Endodermal cell (in vitro differentiated cells): Measurements from ENCODE around the gene HINT2. TPM values are rescaled to one million over a fixed set of nuclear protein-coding genes. Genes with fewer than 3 reads are reported as not detected.
A peak's percentile ranks its signal among the peaks of the same experiment; 100 is the strongest.

Source experiments
- DNase-seq: peaks from one replicate; pipeline ENCODE4 v3.0.0-alpha.2; 2017
- H3K27ac ChIP-seq: 2 replicates; pipeline ENCODE4 v1.5.1; 2013; ENCODE audit warnings: mild to moderate bottlenecking, low read depth, low read length, moderate library complexity
- H3K27me3 ChIP-seq: 2 replicates; pipeline ENCODE4 v1.6.1; 2013; ENCODE audit warnings: mild to moderate bottlenecking, low read length, moderate library complexity; ENCODE audit not compliant: insufficient read depth, control insufficient read depth, poor library complexity, severe bottlenecking
- H3K36me3 ChIP-seq: 2 replicates; pipeline ENCODE4 v1.7.0; 2013; ENCODE audit warnings: mild to moderate bottlenecking, low read length, moderate library complexity; ENCODE audit not compliant: control insufficient read depth, insufficient read depth
- H3K4me1 ChIP-seq: one replicate; pipeline ENCODE4 v1.7.0; 2013; ENCODE audit warnings: low read length; ENCODE audit not compliant: control insufficient read depth, insufficient read depth
- H3K4me3 ChIP-seq: 2 replicates; pipeline ENCODE4 v1.5.1; 2013; ENCODE audit warnings: mild to moderate bottlenecking, low read length, moderate library complexity
- H3K9ac ChIP-seq: 2 replicates; pipeline ENCODE4 v1.6.1; 2013; ENCODE audit warnings: mild to moderate bottlenecking, low read length, moderate library complexity; ENCODE audit not compliant: poor library complexity, severe bottlenecking; ENCODE audit errors: extremely low read depth
- H3K9me3 ChIP-seq: 2 replicates; pipeline ENCODE4 v1.6.1; 2013; ENCODE audit warnings: mild to moderate bottlenecking, low read length, moderate library complexity; ENCODE audit not compliant: control insufficient read depth
- H3K27ac Mint-ChIP-seq: 2 replicates; pipeline ENCODE4 v1.8.0; 2020; ENCODE audit warnings: mixed read lengths
- H3K27me3 Mint-ChIP-seq: 2 replicates; pipeline ENCODE4 v1.8.0; 2021; ENCODE audit warnings: mild to moderate bottlenecking, mixed read lengths; ENCODE audit not compliant: insufficient read depth
- H3K36me3 Mint-ChIP-seq: 2 replicates; pipeline ENCODE4 v1.8.0; 2020; ENCODE audit warnings: low read depth, mixed read lengths
- H3K4me1 Mint-ChIP-seq: 2 replicates; pipeline ENCODE4 v1.8.0; 2020; ENCODE audit warnings: mixed read lengths
- H3K4me3 Mint-ChIP-seq: 2 replicates; pipeline ENCODE4 v1.8.0; 2020; ENCODE audit warnings: mild to moderate bottlenecking, moderate library complexity, mixed read lengths
- H3K9me3 Mint-ChIP-seq: 2 replicates; pipeline ENCODE4 v1.8.0; 2020; ENCODE audit warnings: mild to moderate bottlenecking, mixed read lengths
- WGBS, 2 experiments: methylation state at CpG; one replicate each; pipeline versions ENCODE4 v1.1.5 to v1.1.7; 2013; ENCODE audit warnings: missing lambda C conversion rate in 2 of 2, mixed read lengths in 1 of 2; ENCODE audit not compliant: insufficient coverage in 1 of 2, insufficient read length in 1 of 2; 5-methylcytosine and 5-hydroxymethylcytosine counted together
- total RNA-seq, 2 donors: library from RNA; stranded (reverse); fragmentation: NEBNext Ultra II Directional in 1 of 2; extraction: Animal tissue kit (Norgen Biotek cat#: 25700) in 1 of 2; gene quantifications; 2 replicates in 1 of 2; 3 replicates in 1 of 2; pipeline ENCODE4 v1.2.1, GENCODE V29; 2021
- TF ChIP-seq, protein P1 (sequence below): fragments of 200-600 bp; sonication (generic); conservative IDR thresholded peaks from 2 replicates; pipeline ENCODE4 v1.5.0; 2021; ENCODE audit warnings: antibody characterized with exemption, mild to moderate bottlenecking

The HINT2 gene
- total RNA-seq, 2 donors from 2014 or later, result 34.3 to 48.6 TPM

DNA sequence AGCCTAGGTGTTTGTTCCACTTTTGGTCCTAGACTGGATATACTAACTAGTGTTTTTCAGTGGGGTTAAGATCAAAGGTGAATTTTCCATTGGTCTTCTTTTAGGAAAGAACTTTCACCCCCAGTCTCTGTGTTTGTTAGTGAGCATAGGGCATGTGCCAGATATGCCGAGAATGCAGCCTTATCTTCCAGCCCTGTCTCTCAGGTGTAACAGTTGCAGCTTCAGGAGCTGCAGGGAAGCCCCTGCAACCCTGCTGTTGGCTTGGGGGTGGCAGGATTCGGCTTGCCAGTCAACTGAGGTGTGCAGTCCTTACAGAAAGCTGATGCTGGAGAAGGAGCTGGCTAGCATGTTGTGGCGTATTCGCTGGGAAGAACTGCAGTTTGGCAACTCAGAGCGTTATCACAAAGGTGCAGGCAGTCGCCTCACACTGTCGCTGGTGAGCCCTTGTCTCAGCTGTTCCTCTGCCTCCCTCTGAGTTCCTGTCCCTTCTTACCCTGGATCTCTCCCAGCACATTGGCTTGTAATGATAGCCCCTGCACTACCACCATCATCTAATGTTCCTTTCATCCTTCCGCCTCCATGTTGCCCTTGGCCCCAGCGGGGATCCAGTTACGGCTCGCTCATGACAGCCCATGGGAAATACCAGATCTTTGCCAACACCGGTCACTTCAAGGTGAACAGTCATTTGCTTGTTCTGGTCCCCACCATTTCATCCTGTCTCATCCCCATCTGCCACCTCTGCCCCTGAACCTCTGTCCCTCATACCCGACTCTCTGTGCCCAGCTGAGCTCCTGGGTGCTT, 13.3 kb downstream of the HINT2 start:
- TF ChIP-seq, protein P1, sequence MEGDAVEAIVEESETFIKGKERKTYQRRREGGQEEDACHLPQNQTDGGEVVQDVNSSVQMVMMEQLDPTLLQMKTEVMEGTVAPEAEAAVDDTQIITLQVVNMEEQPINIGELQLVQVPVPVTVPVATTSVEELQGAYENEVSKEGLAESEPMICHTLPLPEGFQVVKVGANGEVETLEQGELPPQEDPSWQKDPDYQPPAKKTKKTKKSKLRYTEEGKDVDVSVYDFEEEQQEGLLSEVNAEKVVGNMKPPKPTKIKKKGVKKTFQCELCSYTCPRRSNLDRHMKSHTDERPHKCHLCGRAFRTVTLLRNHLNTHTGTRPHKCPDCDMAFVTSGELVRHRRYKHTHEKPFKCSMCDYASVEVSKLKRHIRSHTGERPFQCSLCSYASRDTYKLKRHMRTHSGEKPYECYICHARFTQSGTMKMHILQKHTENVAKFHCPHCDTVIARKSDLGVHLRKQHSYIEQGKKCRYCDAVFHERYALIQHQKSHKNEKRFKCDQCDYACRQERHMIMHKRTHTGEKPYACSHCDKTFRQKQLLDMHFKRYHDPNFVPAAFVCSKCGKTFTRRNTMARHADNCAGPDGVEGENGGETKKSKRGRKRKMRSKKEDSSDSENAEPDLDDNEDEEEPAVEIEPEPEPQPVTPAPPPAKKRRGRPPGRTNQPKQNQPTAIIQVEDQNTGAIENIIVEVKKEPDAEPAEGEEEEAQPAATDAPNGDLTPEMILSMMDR, result no peak
- Mint-ChIP-seq H3K4me3 (no peak overlapping the region), H3K36me3 (peaks cover 25% of the 10 kb centered on the region), H3K4me1 (peaks cover 13% of the 10 kb centered on the region), H3K27me3 (no peaks in the 10 kb centered on the region), H3K27ac (peak overlapping the region; percentile 41), H3K9me3 (no peaks in the 10 kb centered on the region)
- peak overlapping the region; percentile 64 for H3K4me3 ChIP-seq
- no peak overlapping the region for H3K27ac ChIP-seq
- no peaks in the 10 kb centered on the region for H3K27me3 ChIP-seq
- no peak overlapping the region for H3K9ac ChIP-seq
- H3K4me1 ChIP-seq, result peaks cover 8% of the 10 kb centered on the region
- H3K9me3 ChIP-seq, result no peaks in the 10 kb centered on the region
- DNase-seq, result no peak
- WGBS, 2 experiments, result 88 to 96% methylated on average over 12 to 13 of the region's 13 CpGs
- peaks cover 22% of the 10 kb centered on the region for H3K36me3 ChIP-seq

DNA sequence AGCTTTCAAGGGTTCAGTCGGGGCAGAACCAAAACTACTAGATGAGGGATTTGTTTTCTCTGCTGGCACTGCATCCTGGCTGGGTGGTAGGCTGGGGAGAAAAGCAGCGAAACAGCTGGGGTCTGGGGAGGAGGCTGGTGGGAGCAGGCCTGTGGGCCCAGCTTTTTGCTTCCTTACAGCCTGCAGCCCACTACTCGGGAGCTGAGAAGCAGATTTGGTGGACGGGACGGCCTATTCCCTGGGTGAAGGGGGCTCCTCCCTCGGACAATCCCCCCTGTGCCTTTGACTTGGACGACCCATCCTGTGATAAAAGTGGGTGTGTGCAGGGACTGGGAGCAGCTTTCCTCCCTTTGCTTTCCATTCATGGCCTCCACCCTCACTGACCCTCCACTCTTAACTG, 14.3 kb downstream of the HINT2 start:
- Mint-ChIP-seq H3K4me3 (no peak overlapping the region), H3K27ac (peak overlapping the region; percentile 23)

DNA sequence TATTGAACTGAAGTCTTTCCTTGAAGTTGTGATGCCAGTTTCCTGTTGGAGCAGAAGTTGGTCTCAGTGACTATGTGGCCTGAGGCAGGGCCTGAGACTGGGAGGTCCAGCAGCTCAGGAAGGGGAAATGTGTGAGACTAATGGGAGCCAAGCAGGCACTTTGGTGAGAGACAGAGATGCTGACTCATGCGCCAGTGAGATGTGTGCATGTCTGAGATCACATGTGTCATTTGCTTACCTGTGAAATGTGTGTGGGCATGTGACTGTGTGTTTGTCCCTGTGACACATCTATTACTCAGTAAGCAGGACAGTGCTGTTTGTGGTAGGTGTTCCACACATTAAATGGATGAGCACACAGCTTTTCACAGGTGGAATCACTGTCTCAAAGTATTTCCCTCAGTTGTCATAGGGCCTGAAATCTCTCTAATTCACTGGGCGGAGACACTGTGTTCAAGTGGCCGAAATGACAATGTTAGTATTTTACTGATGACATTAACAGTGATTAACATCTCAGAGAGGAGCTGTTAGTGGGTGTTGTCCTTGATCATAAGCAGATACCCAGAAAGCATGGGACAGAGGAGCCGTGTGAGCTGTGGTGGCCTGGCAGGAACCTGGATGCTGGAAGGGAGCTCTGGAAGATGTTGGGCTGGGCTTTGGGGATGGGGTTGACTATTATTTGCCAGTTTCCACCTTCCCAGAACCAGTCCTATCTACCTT, 16.0 kb downstream of the HINT2 start:
- H3K36me3 Mint-ChIP-seq, result peaks cover 18% of the 10 kb centered on the region
- Histone ChIP-seq H3K9me3 (no peaks in the 10 kb centered on the region), H3K27ac (no peak overlapping the region), H3K9ac (no peak overlapping the region), H3K4me1 (peaks cover 8% of the 10 kb centered on the region), H3K4me3 (no peak overlapping the region), H3K27me3 (no peaks in the 10 kb centered on the region), H3K36me3 (peaks cover 11% of the 10 kb centered on the region)
- H3K4me1 Mint-ChIP-seq, result peaks cover 15% of the 10 kb centered on the region
- TF ChIP-seq, protein P1, result no peak
- H3K9me3 Mint-ChIP-seq, result no peaks in the 10 kb centered on the region
- DNase-seq, result peak; percentile 58
- no peak overlapping the region for H3K4me3 Mint-ChIP-seq
- 92 to 100% methylated on average over 2 to 4 of the region's 4 CpGs for WGBS, 2 experiments
- no peaks in the 10 kb centered on the region for H3K27me3 Mint-ChIP-seq
- no peak overlapping the region for H3K27ac Mint-ChIP-seq

More for the DNA sequence above, 14.3 kb downstream of the HINT2 start:
- H3K27me3 Mint-ChIP-seq, result no peaks in the 10 kb centered on the region
- peaks cover 15% of the 10 kb centered on the region for H3K4me1 Mint-ChIP-seq
- H3K36me3 Mint-ChIP-seq, result peaks cover 18% of the 10 kb centered on the region
- no peaks in the 10 kb centered on the region for H3K9me3 Mint-ChIP-seq
- no peak overlapping the region for H3K9ac ChIP-seq
- TF ChIP-seq, protein P1, result no peak
- H3K4me3 ChIP-seq, result no peak overlapping the region
- DNase-seq, result no peak
- no peaks in the 10 kb centered on the region for H3K9me3 ChIP-seq
- H3K27me3 ChIP-seq, result no peaks in the 10 kb centered on the region
- peaks cover 8% of the 10 kb centered on the region for H3K4me1 ChIP-seq
- H3K36me3 ChIP-seq, result peaks cover 16% of the 10 kb centered on the region
- WGBS, 2 experiments, result 88 to 97% methylated on average over 5 to 7 of the region's 7 CpGs
- H3K27ac ChIP-seq, result no peak overlapping the region
